Rectal smooth muscle tissue (tissue), 1 donor: Measurements from ENCODE around the gene RASL10A.

Experiments used
- H3K27ac ChIP-seq: one replicate; pipeline ENCODE4 v1.7.0; 2013; ENCODE audit warnings: low read depth, low read length, inconsistent platforms
- H3K27me3 ChIP-seq: one replicate; pipeline ENCODE4 v1.7.0; 2013; ENCODE audit warnings: low read length; ENCODE audit not compliant: control insufficient read depth, insufficient read depth
- H3K36me3 ChIP-seq: one replicate; pipeline ENCODE4 v1.7.0; 2013; ENCODE audit warnings: low read length; ENCODE audit not compliant: control insufficient read depth, insufficient read depth
- H3K4me1 ChIP-seq: one replicate; pipeline ENCODE4 v1.7.0; 2013; ENCODE audit warnings: low read length; ENCODE audit not compliant: control insufficient read depth, insufficient read depth
- H3K4me3 ChIP-seq: one replicate; pipeline ENCODE4 v1.7.0; 2013; ENCODE audit warnings: low read length
- H3K9ac ChIP-seq: one replicate; pipeline ENCODE4 v1.7.0; 2013; ENCODE audit warnings: low read length

Gene RASL10A

GRCh38 chr22:29290061-29290460 is 25.4 kb downstream of the RASL10A start:
- H3K4me3 ChIP-seq: no peak overlapping the region
- no peaks in the 10 kb centered on the region for H3K4me1 ChIP-seq
- H3K36me3 ChIP-seq: peaks cover 32% of the 10 kb centered on the region
- no peak overlapping the region for H3K27ac ChIP-seq
- H3K9ac ChIP-seq: no peak overlapping the region
- no peaks in the 10 kb centered on the region for H3K27me3 ChIP-seq

GRCh38 chr22:29288837-29289236 is 26.7 kb downstream of the RASL10A start:
- H3K36me3 ChIP-seq: peaks cover 38% of the 10 kb centered on the region
- no peaks in the 10 kb centered on the region for H3K27me3 ChIP-seq
- H3K27ac ChIP-seq: no peak overlapping the region
- no peak overlapping the region for H3K9ac ChIP-seq
- no peak overlapping the region for H3K4me3 ChIP-seq
- no peaks in the 10 kb centered on the region for H3K4me1 ChIP-seq

DNA sequence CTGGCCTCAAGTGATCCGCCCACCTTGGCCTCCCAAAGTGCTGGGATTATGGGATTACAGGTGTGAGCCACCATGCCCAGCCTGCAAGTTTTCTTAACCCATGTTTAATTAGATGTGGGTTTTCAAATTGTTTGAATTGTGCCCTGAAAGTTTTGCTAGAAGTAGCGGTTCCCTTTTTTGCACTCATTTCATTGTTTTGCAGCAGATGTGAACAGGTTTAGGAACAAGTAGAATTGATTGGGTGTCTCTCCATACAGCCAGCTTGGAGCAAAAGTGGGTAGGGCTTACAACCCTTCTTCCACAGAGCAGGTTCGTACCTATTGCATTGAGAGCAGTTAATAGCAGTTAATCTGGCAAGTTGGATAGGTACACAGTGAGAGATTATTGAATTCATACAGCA is 31.3 kb downstream of the RASL10A start:
- H3K4me1 ChIP-seq: no peaks in the 10 kb centered on the region
- no peak overlapping the region for H3K9ac ChIP-seq
- no peak overlapping the region for H3K4me3 ChIP-seq
- peaks cover 46% of the 10 kb centered on the region for H3K36me3 ChIP-seq
- H3K27ac ChIP-seq: no peak overlapping the region
- H3K27me3 ChIP-seq: no peaks in the 10 kb centered on the region

GRCh38 chr22:29277927-29278326 is 37.6 kb downstream of the RASL10A start:
- peaks cover 3% of the 10 kb centered on the region for H3K4me1 ChIP-seq
- H3K27ac ChIP-seq: no peak overlapping the region
- no peak overlapping the region for H3K9ac ChIP-seq
- peaks cover 49% of the 10 kb centered on the region for H3K36me3 ChIP-seq
- H3K4me3 ChIP-seq: no peak overlapping the region
- no peaks in the 10 kb centered on the region for H3K27me3 ChIP-seq

GRCh38 chr22:29275819-29276565 is 39.5 kb downstream of the RASL10A start:
- no peak overlapping the region for H3K27ac ChIP-seq
- peaks cover 48% of the 10 kb centered on the region for H3K36me3 ChIP-seq
- H3K4me3 ChIP-seq: no peak overlapping the region
- H3K4me1 ChIP-seq: peaks cover 17% of the 10 kb centered on the region
- H3K27me3 ChIP-seq: no peaks in the 10 kb centered on the region
- no peak overlapping the region for H3K9ac ChIP-seq

- Histone ChIP-seq H3K9ac (no peak overlapping the region), H3K27ac (no peak overlapping the region), H3K27me3 (no peaks in the 10 kb centered on the region), H3K4me3 (no peak overlapping the region), H3K36me3 (peaks cover 47% of the 10 kb centered on the region), H3K4me1 (peaks cover 25% of the 10 kb centered on the region)
These were observed 40.3 kb downstream of the RASL10A start for GRCh38 chr22:29275167-29275566.

DNA sequence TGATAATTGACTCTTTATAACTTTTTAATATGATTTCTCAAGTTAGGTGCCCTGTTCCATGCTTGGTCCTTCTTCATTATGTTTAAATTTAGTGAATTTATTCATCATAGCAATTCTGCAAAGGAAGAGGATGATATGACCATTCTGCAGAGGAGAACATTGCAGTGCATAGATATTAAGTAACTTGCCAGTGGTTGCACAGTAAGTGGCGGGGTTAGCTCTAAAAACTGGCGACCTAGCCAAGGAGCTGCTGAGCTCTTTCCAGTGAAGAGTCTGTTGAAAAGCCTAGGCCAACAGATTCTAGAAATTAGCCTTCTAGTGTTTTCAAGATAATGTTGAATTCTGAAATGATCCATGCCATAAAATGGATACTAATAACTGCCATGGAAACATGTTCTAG is 42.9 kb downstream of the RASL10A start:
- Histone ChIP-seq H3K36me3 (peaks cover 28% of the 10 kb centered on the region), H3K27me3 (no peaks in the 10 kb centered on the region), H3K27ac (no peak overlapping the region), H3K4me3 (no peak overlapping the region), H3K4me1 (peaks cover 33% of the 10 kb centered on the region), H3K9ac (no peak overlapping the region)

GRCh38 chr22:29270475-29271271 is 44.8 kb downstream of the RASL10A start:
- H3K36me3 ChIP-seq: peaks cover 25% of the 10 kb centered on the region
- H3K9ac ChIP-seq: peak overlapping the region; percentile 3
- H3K27me3 ChIP-seq: no peaks in the 10 kb centered on the region
- peaks cover 39% of the 10 kb centered on the region for H3K4me1 ChIP-seq
- H3K27ac ChIP-seq: peak overlapping the region; percentile 49
- peak overlapping the region; percentile 98 for H3K4me3 ChIP-seq

GRCh38 chr22:29269731-29270474 is 45.6 kb downstream of the RASL10A start:
- H3K9ac ChIP-seq: peak overlapping the region; percentile 4
- H3K36me3 ChIP-seq: peaks cover 21% of the 10 kb centered on the region
- peak overlapping the region; percentile 100 for H3K27ac ChIP-seq
- H3K4me1 ChIP-seq: peaks cover 37% of the 10 kb centered on the region
- peak overlapping the region; percentile 98 for H3K4me3 ChIP-seq
- H3K27me3 ChIP-seq: no peaks in the 10 kb centered on the region

- Histone ChIP-seq H3K27ac (peak overlapping the region; percentile 100), H3K4me3 (peak overlapping the region; percentile 98), H3K36me3 (peaks cover 19% of the 10 kb centered on the region), H3K9ac (peak overlapping the region; percentile 98), H3K27me3 (no peaks in the 10 kb centered on the region), H3K4me1 (peaks cover 37% of the 10 kb centered on the region)
These were observed 46.3 kb downstream of the RASL10A start for GRCh38 chr22:29269230-29269604.

DNA sequence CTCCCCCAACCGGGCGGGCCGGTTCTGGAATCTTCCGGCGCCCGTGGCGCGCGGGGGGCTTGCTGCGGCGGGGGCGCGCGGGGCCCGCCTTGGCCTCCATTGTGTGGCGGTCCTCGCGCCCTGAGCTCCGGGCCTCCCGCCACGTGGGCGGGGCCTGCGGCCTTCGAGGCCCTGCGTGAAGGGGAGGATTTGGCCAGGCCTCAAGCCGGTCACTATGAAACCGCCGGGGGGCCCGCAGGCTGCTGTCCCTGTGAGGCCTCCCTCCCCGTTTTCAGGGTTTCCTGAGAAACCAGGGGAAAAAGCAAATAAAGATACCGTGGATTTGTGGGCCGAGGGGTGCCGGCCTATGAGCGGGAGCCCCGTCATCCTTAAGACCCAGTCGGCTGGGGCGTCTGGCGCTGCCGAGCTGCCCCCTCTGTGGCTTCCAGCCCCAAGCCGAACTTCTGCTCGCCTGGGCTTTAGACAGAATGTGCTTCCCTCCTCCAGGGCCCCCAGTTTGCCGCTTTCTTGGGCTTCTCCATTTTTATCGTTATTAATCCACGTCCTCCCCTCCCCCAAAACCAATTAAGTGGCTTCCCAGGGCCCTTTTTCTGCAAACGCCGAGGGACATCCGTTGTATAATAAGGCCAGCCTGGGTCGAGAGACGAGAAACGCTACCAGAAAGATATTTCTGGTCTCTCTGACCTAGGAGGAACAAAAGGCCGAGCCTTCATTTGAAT is 46.8 kb downstream of the RASL10A start:
- Histone ChIP-seq H3K27ac (peak overlapping the region; percentile 100), H3K4me1 (peaks cover 37% of the 10 kb centered on the region), H3K36me3 (peaks cover 14% of the 10 kb centered on the region)

More for the DNA sequence above, 46.8 kb downstream of the RASL10A start:
- Histone ChIP-seq H3K27me3 (no peaks in the 10 kb centered on the region), H3K9ac (peak overlapping the region; percentile 98), H3K4me3 (peak overlapping the region; percentile 98)
